Measurements from ENCODE around the gene WWOX.

The WWOX gene

GRCh38 chr16:78368121-78369102, 269.0 kb downstream of the WWOX start:
- no peak for DNase-seq

GRCh38 chr16:78372277-78372676, 272.8 kb downstream of the WWOX start:
- DNase-seq: no peak

GRCh38 chr16:78375055-78375679, 275.7 kb downstream of the WWOX start:
- DNase-seq: no peak

GRCh38 chr16:78376452-78376851, 277.0 kb downstream of the WWOX start:
- DNase-seq: no peak

GRCh38 chr16:78377312-78377711, 277.9 kb downstream of the WWOX start:
- DNase-seq: no peak

- no peak for DNase-seq
Observed at GRCh38 chr16:78381060-78381459, 281.6 kb downstream of the WWOX start.

GRCh38 chr16:78383118-78383517, 283.7 kb downstream of the WWOX start:
- DNase-seq: no peak

GRCh38 chr16:78385086-78385805, 285.8 kb downstream of the WWOX start:
- DNase-seq: no peak

GRCh38 chr16:78386557-78387324, 287.3 kb downstream of the WWOX start:
- DNase-seq: no peak

- no peak for DNase-seq
Observed at GRCh38 chr16:78389009-78389498, 289.6 kb downstream of the WWOX start.

GRCh38 chr16:78390092-78390491, 290.6 kb downstream of the WWOX start:
- no peak for DNase-seq

- no peak for DNase-seq
Observed at GRCh38 chr16:78390508-78391324, 291.3 kb downstream of the WWOX start.

GRCh38 chr16:78392585-78393195, 293.2 kb downstream of the WWOX start:
- no peak for DNase-seq

- DNase-seq: no peak
Observed at GRCh38 chr16:78395035-78395434, 295.6 kb downstream of the WWOX start.

GRCh38 chr16:78396046-78396445, 296.6 kb downstream of the WWOX start:
- DNase-seq: no peak

- DNase-seq: no peak
Observed at GRCh38 chr16:78396673-78397072, 297.2 kb downstream of the WWOX start.

- DNase-seq: no peak
Observed at GRCh38 chr16:78399384-78399783, 299.9 kb downstream of the WWOX start.

- DNase-seq: no peak
Observed at GRCh38 chr16:78402833-78403232, 303.4 kb downstream of the WWOX start.

- DNase-seq: no peak
Observed at GRCh38 chr16:78405040-78405439, 305.6 kb downstream of the WWOX start.

- DNase-seq: no peak
Observed at GRCh38 chr16:78405833-78406232, 306.4 kb downstream of the WWOX start.

GRCh38 chr16:78407191-78407590, 307.7 kb downstream of the WWOX start:
- no peak for DNase-seq
